Esophagus muscularis mucosa (tissue), 4 donors: ENCODE results near the gene CYREN.

Experiments
- EP300 ChIP-seq: sonication (generic); formaldehyde crosslinking; IDR thresholded peaks from one replicate; pipeline ENCODE4 v1.6.1; 2017; ENCODE audit warnings: antibody characterized with exemption
- POLR2AphosphoS5 ChIP-seq, 2 donors: sonication (generic); formaldehyde crosslinking; IDR thresholded peaks; one replicate each; pipeline ENCODE4 v1.6.1; 2017; ENCODE audit warnings: antibody characterized with exemption in 2 of 2
- TF ChIP-seq, protein P1 (sequence below), 3 experiments: fragments of 200-600 bp in 2 of 3; fragments of 450-650 bp in 1 of 3; sonication (generic) in 2 of 3; IDR thresholded peaks; one replicate each; pipeline ENCODE4 v1.5.1; 2017 to 2019; ENCODE audit warnings: antibody characterized with exemption in 3 of 3, mild to moderate bottlenecking in 2 of 3, moderate library complexity in 1 of 3

GRCh38 chr7:135165862-135166261 is 4.6 kb downstream of the CYREN start:
- no peak for TF ChIP-seq POLR2AphosphoS5 (IDR thresholded peaks at IDR 0.05)
- TF ChIP-seq, protein P1, sequence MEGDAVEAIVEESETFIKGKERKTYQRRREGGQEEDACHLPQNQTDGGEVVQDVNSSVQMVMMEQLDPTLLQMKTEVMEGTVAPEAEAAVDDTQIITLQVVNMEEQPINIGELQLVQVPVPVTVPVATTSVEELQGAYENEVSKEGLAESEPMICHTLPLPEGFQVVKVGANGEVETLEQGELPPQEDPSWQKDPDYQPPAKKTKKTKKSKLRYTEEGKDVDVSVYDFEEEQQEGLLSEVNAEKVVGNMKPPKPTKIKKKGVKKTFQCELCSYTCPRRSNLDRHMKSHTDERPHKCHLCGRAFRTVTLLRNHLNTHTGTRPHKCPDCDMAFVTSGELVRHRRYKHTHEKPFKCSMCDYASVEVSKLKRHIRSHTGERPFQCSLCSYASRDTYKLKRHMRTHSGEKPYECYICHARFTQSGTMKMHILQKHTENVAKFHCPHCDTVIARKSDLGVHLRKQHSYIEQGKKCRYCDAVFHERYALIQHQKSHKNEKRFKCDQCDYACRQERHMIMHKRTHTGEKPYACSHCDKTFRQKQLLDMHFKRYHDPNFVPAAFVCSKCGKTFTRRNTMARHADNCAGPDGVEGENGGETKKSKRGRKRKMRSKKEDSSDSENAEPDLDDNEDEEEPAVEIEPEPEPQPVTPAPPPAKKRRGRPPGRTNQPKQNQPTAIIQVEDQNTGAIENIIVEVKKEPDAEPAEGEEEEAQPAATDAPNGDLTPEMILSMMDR (IDR thresholded peaks at IDR 0.05), result no peak
- no peak for TF ChIP-seq EP300
